Skeletal muscle satellite cell (primary cell): ENCODE results near the gene PAXIP1.

ENCODE experiments used
- H3K27me3 ChIP-seq: 2 replicates; pipeline ENCODE4 v1.7.0; 2013; ENCODE audit warnings: low read length; ENCODE audit not compliant: control insufficient read depth, insufficient read depth
- H3K36me3 ChIP-seq: 2 replicates; pipeline ENCODE4 v1.7.0; 2013; ENCODE audit warnings: mild to moderate bottlenecking, control low read depth, low read length; ENCODE audit not compliant: insufficient read depth
- H3K4me1 ChIP-seq: 2 replicates; pipeline ENCODE4 v1.7.0; 2013; ENCODE audit warnings: low read length; ENCODE audit not compliant: control insufficient read depth, insufficient read depth
- H3K4me2 ChIP-seq: 2 replicates; pipeline ENCODE4 v1.7.0; 2013; ENCODE audit warnings: mild to moderate bottlenecking, low read length
- H3K4me3 ChIP-seq: 2 replicates; pipeline ENCODE4 v1.7.0; 2013; ENCODE audit warnings: low read length
- H3K9ac ChIP-seq: 2 replicates; pipeline ENCODE4 v1.7.0; 2013; ENCODE audit warnings: mild to moderate bottlenecking, low read depth, low read length, moderate library complexity
- H3K9me3 ChIP-seq: replicated peaks from 2 replicates; pipeline ENCODE4 v1.7.0; 2013; ENCODE audit warnings: mild to moderate bottlenecking, control low read depth, low read length

The PAXIP1 gene

DNA sequence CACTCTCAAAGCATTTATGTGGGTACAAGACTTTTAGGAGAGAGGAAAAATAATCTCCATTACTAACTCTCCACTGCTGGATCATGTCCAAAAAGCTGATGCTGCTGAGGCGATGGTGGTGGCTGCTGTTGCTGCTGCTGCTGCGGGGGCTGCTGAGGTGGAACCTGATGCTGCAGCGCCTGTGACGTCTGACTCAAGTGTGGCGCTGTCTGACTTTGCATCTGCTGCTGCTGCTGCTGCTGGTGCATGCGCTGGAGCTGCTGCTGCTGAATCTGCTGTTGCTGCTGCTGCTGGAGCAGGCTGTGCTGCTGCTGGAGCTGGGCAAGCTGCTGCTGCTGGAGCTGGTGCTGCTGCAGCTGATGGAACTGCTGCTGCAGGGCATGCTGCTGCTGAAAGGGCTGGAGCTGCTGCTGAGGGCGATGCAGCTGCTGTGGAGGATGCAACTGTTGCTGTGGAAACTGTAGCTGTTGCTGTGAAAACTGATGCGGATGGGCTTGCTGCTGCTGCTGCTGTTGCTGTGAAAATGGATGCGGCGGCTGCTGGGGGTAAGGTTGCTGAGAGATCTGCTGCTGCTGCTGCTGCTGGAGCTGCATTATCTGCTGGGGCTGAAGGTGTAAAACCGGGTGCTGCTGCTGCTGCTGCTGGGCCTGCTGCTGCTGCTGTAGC is 34.5 kb downstream of the PAXIP1 start:
- peaks cover 61% of the 10 kb centered on the region for H3K36me3 ChIP-seq
- no peak overlapping the region for H3K4me3 ChIP-seq
- H3K9me3 ChIP-seq, result no peaks in the 10 kb centered on the region
- H3K9ac ChIP-seq, result no peak overlapping the region
- no peaks in the 10 kb centered on the region for H3K27me3 ChIP-seq
- H3K4me1 ChIP-seq, result no peaks in the 10 kb centered on the region
- H3K4me2 ChIP-seq, result no peak overlapping the region

GRCh38 chr7:154967401-154967955 is 35.4 kb downstream of the PAXIP1 start:
- H3K4me3 ChIP-seq, result no peak overlapping the region
- no peak overlapping the region for H3K4me2 ChIP-seq
- no peaks in the 10 kb centered on the region for H3K27me3 ChIP-seq
- H3K4me1 ChIP-seq, result no peaks in the 10 kb centered on the region
- peaks cover 61% of the 10 kb centered on the region for H3K36me3 ChIP-seq
- H3K9me3 ChIP-seq, result no peaks in the 10 kb centered on the region
- H3K9ac ChIP-seq, result no peak overlapping the region

GRCh38 chr7:154965014-154965413 is 37.9 kb downstream of the PAXIP1 start:
- Histone ChIP-seq H3K4me2 (no peak overlapping the region), H3K9me3 (no peaks in the 10 kb centered on the region), H3K36me3 (peaks cover 76% of the 10 kb centered on the region), H3K27me3 (no peaks in the 10 kb centered on the region), H3K9ac (no peak overlapping the region), H3K4me1 (no peaks in the 10 kb centered on the region), H3K4me3 (no peak overlapping the region)

GRCh38 chr7:154960063-154960790 is 42.7 kb downstream of the PAXIP1 start:
- Histone ChIP-seq H3K4me2 (no peak overlapping the region), H3K36me3 (peaks cover 51% of the 10 kb centered on the region), H3K4me3 (no peak overlapping the region), H3K27me3 (no peaks in the 10 kb centered on the region), H3K9me3 (no peaks in the 10 kb centered on the region), H3K4me1 (no peaks in the 10 kb centered on the region), H3K9ac (no peak overlapping the region)

DNA sequence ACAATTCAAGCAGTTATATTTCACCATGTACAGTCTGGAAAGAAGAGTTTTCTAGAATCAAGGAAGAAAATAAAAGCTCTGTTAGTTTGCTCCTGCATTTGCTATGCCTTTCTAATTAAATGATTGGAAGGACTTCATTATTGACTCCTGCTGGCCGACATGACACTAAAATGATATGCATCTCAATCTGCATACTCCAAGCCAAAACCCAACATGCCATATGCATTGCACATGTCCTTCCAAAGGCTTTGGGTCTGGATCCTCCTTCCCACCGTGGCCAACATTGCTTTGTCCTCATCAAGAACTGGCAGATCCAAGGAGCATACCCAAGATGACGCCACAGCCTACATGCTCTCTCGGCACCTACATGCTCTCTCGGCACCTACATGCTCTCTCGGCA is 46.5 kb downstream of the PAXIP1 start:
- Histone ChIP-seq H3K4me3 (no peak overlapping the region), H3K36me3 (peaks cover 51% of the 10 kb centered on the region), H3K27me3 (no peaks in the 10 kb centered on the region), H3K9me3 (no peaks in the 10 kb centered on the region), H3K4me1 (no peaks in the 10 kb centered on the region), H3K4me2 (no peak overlapping the region), H3K9ac (no peak overlapping the region)

DNA sequence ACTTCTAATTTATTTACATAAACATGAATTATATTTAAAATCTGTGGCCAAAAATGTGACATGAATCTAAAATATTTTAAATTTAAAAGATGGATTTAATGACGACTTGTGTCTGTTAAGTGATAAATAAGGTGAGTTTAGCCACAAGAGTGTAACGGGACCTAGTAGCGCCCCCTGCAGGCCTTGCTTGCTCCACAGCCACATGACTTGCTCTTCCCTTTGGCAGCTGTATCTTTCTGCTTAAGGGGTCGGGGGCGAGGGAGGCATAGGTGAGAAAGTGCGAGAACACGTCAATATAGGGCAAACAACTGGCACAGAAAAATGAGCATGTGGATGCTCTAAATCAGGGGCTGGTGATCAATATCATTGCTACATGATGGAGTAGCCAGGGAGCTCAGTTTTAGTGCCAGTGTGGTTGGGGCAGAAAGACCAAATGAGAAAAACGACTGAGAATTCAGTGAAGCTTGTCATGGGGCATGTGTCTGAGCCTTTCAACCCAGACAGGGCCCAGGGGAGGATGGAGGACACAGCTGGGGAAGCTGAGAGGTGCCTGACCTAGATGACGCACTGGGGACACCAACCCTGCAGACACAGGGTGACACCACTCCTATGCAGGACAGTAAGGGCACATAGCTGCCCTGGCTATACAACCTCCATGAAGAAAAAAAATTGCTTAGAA is 49.8 kb downstream of the PAXIP1 start:
- Histone ChIP-seq H3K4me1 (no peaks in the 10 kb centered on the region), H3K4me2 (no peak overlapping the region), H3K9me3 (no peaks in the 10 kb centered on the region), H3K36me3 (peaks cover 42% of the 10 kb centered on the region), H3K9ac (no peak overlapping the region), H3K27me3 (no peaks in the 10 kb centered on the region), H3K4me3 (no peak overlapping the region)

DNA sequence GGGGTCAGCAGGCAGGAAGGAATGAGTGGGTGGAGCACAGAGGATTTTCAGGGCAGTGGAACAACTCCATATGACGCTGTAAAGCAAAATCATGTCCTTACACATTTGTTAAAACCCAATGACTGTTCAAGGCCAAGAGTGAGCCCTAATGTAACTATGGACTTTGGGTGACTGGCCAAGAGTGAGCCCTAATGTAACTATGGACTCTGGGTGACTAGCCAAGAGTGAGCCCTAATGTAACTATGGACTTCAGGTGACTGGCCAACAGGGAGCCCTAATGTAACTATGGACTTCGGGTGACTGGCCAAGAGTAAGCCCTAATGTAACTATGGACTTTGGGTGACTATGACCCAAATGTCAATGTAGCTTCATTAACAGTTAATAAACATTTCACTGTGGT is 52.0 kb downstream of the PAXIP1 start:
- Histone ChIP-seq H3K36me3 (peaks cover 54% of the 10 kb centered on the region), H3K9ac (no peak overlapping the region), H3K4me1 (no peaks in the 10 kb centered on the region), H3K27me3 (no peaks in the 10 kb centered on the region), H3K4me3 (no peak overlapping the region), H3K4me2 (no peak overlapping the region), H3K9me3 (no peaks in the 10 kb centered on the region)

DNA sequence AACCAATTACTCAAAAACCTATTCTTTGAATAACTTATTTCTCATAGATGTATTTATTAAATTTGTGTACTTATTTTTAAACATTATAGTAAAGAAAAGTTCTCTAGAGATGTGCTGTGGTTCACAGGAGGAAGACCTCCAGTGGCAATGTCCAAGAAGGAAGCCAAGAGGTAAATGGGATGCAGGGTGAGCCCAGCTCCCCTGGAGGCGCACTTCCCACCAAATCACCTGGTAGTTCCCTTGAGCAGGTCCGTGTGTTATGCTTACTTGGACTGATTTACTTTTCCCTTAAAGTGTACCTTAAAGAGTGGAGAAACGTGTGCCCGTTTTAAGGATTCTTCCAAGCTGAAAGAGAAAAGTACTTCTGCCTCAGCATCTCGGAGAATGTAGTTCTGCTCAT is 55.3 kb downstream of the PAXIP1 start:
- Histone ChIP-seq H3K36me3 (peaks cover 73% of the 10 kb centered on the region), H3K27me3 (no peaks in the 10 kb centered on the region), H3K4me3 (no peak overlapping the region), H3K9ac (no peak overlapping the region), H3K9me3 (no peaks in the 10 kb centered on the region), H3K4me1 (no peaks in the 10 kb centered on the region), H3K4me2 (no peak overlapping the region)

GRCh38 chr7:154946166-154946565 is 56.8 kb downstream of the PAXIP1 start:
- Histone ChIP-seq H3K9me3 (no peaks in the 10 kb centered on the region), H3K4me1 (no peaks in the 10 kb centered on the region), H3K4me2 (no peak overlapping the region), H3K36me3 (peaks cover 68% of the 10 kb centered on the region), H3K27me3 (no peaks in the 10 kb centered on the region), H3K4me3 (no peak overlapping the region), H3K9ac (no peak overlapping the region)

DNA sequence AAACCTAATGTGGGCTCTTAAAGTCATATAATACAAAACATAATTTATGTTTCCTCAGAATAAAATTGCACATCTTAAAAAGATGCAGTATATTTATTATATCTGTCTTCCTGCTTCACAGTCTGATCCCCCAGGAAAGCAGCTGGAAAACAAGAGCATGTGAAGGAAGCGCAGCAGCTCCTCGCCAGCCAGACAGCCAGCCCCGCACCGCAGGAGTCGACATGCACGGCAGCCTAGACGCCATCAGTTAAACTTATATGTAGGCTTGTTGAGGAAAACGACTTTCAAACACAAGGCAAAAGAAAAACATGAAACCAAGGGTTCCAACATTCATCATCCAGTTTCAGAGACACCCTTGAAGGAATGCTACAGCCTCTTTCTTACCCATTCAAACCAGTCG is 59.0 kb downstream of the PAXIP1 start:
- H3K4me2 ChIP-seq, result no peak overlapping the region
- no peak overlapping the region for H3K4me3 ChIP-seq
- H3K27me3 ChIP-seq, result no peaks in the 10 kb centered on the region
- no peaks in the 10 kb centered on the region for H3K9me3 ChIP-seq
- H3K4me1 ChIP-seq, result no peaks in the 10 kb centered on the region
- H3K36me3 ChIP-seq, result peaks cover 53% of the 10 kb centered on the region
- no peak overlapping the region for H3K9ac ChIP-seq

DNA sequence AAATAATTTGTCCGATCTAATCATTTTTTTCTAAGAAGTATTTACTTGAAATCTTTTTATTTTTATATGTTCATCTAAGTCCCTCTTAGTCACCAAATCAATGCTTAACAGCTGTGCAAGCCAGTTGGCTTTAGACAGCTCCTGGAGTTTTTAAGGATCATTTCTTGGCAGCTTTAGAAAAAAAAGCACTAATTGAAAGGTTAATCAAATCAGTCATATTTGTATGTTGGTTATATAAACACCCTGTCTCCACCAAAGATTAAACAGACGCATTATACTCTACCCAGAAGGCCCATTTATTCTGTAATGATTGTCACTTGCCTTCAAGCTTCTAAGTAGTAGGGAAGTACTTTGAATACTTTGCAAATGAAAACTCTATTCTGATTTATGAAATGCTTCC is 60.2 kb downstream of the PAXIP1 start:
- Histone ChIP-seq H3K36me3 (peaks cover 51% of the 10 kb centered on the region), H3K4me2 (no peak overlapping the region), H3K4me1 (no peaks in the 10 kb centered on the region), H3K9ac (no peak overlapping the region), H3K27me3 (no peaks in the 10 kb centered on the region), H3K9me3 (no peaks in the 10 kb centered on the region), H3K4me3 (no peak overlapping the region)
